ENCODE results near the gene ZNF239. TPM values are rescaled to one million over a fixed set of nuclear protein-coding genes. Genes with fewer than 3 reads are reported as not detected.
"Not testable (repeated sequence)": the region's sequence is repeated elsewhere in the genome, so short reads cannot be mapped to it uniquely, and the experiment has no call there.

The ZNF239 gene
- polyA plus RNA-seq, 2 of the 4 experiments (the other 2 are of a cell fraction), result 3.2 to 4.7 TPM

GRCh38 chr10:43557214-43557613 is 17.2 kb downstream of the ZNF239 start:
- POLR2A ChIA-PET, result no interaction called here
- TF ChIP-seq POLR2AphosphoS2 (conservative IDR thresholded peaks at IDR 0.05; ENCODE audit: low read length), result no peak
- TF ChIP-seq ZC3H11A (IDR thresholded peaks at IDR 0.05), result no peak
- TF ChIP-seq CBX2 (IDR thresholded peaks at IDR 0.05; ENCODE audit: borderline replicate concordance, low read depth), result no peak
- TF ChIP-seq MYC (IDR thresholded peaks at IDR 0.05; ENCODE audit: borderline replicate concordance, low read length), result no peak
- TF ChIP-seq, protein P1, sequence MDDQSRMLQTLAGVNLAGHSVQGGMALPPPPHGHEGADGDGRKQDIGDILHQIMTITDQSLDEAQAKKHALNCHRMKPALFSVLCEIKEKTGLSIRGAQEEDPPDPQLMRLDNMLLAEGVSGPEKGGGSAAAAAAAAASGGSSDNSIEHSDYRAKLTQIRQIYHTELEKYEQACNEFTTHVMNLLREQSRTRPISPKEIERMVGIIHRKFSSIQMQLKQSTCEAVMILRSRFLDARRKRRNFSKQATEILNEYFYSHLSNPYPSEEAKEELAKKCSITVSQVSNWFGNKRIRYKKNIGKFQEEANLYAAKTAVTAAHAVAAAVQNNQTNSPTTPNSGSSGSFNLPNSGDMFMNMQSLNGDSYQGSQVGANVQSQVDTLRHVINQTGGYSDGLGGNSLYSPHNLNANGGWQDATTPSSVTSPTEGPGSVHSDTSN (IDR thresholded peaks at IDR 0.05), result no peak
- TF ChIP-seq, protein P2, sequence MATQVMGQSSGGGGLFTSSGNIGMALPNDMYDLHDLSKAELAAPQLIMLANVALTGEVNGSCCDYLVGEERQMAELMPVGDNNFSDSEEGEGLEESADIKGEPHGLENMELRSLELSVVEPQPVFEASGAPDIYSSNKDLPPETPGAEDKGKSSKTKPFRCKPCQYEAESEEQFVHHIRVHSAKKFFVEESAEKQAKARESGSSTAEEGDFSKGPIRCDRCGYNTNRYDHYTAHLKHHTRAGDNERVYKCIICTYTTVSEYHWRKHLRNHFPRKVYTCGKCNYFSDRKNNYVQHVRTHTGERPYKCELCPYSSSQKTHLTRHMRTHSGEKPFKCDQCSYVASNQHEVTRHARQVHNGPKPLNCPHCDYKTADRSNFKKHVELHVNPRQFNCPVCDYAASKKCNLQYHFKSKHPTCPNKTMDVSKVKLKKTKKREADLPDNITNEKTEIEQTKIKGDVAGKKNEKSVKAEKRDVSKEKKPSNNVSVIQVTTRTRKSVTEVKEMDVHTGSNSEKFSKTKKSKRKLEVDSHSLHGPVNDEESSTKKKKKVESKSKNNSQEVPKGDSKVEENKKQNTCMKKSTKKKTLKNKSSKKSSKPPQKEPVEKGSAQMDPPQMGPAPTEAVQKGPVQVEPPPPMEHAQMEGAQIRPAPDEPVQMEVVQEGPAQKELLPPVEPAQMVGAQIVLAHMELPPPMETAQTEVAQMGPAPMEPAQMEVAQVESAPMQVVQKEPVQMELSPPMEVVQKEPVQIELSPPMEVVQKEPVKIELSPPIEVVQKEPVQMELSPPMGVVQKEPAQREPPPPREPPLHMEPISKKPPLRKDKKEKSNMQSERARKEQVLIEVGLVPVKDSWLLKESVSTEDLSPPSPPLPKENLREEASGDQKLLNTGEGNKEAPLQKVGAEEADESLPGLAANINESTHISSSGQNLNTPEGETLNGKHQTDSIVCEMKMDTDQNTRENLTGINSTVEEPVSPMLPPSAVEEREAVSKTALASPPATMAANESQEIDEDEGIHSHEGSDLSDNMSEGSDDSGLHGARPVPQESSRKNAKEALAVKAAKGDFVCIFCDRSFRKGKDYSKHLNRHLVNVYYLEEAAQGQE (IDR thresholded peaks at IDR 0.05), result no peak
- TF ChIP-seq NR3C1 (IDR thresholded peaks at IDR 0.05), result no peak
- TF ChIP-seq RFX5 (IDR thresholded peaks at IDR 0.05), result no peak
- TF ChIP-seq ZFP36 (IDR thresholded peaks at IDR 0.05; ENCODE audit: borderline replicate concordance, partially characterized antibody), result no peak
- TF ChIP-seq NPAS2 (CRISPR knock-in tag; IDR thresholded peaks at IDR 0.05; ENCODE audit: borderline replicate concordance), result no peak
- no peak for TF ChIP-seq RAD21 (conservative IDR thresholded peaks at IDR 0.05 in 1 of 2, IDR thresholded peaks at IDR 0.05 in 1 of 2)
- TF ChIP-seq, protein P3, sequence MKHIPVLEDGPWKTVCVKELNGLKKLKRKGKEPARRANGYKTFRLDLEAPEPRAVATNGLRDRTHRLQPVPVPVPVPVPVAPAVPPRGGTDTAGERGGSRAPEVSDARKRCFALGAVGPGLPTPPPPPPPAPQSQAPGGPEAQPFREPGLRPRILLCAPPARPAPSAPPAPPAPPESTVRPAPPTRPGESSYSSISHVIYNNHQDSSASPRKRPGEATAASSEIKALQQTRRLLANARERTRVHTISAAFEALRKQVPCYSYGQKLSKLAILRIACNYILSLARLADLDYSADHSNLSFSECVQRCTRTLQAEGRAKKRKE (CRISPR knock-in tag; IDR thresholded peaks at IDR 0.05; ENCODE audit: low read depth), result no peak
- no peak for TF ChIP-seq EHF (CRISPR knock-in tag; IDR thresholded peaks at IDR 0.05)
- no peak for TF ChIP-seq HOXB13 (CRISPR knock-in tag; IDR thresholded peaks at IDR 0.05; ENCODE audit: low read depth)
- TF ChIP-seq HEYL (CRISPR knock-in tag; IDR thresholded peaks at IDR 0.05), result no peak
- TF ChIP-seq EP300 (IDR thresholded peaks at IDR 0.05), result no peak
- no peak for TF ChIP-seq TFCP2L1 (CRISPR knock-in tag; IDR thresholded peaks at IDR 0.05)
- TF ChIP-seq RCOR1 (IDR thresholded peaks at IDR 0.05; ENCODE audit: low read depth, low read length), result no peak
- 47% methylated on average over 4 of the region's 4 CpGs for WGBS (ENCODE audit: missing lambda C conversion rate)
- peaks cover 74% of the 10 kb centered on the region for H3K9me3 ChIP-seq
- H3K4me3 ChIP-seq, result no peak overlapping the region
- H3K4me2 ChIP-seq, result no peak overlapping the region
- no peak for FAIRE-seq
- CTCF ChIA-PET, result no interaction called here
- no peaks in the 10 kb centered on the region for H3K4me1 ChIP-seq
- ATAC-seq, result no peak
- no peak overlapping the region for H3K27ac ChIP-seq
- no peak for DNase-seq (ENCODE audit: low read depth in 1 of 2, low spot score in 1 of 2)

- FAIRE-seq; H3K9me3 ChIP-seq; ATAC-seq; H3K4me3 ChIP-seq; CTCF ChIA-PET; H3K4me1 ChIP-seq; H3K27ac ChIP-seq; H3K4me2 ChIP-seq; POLR2A ChIA-PET; DNase-seq (ENCODE audit: low read depth in 1 of 2, low spot score in 1 of 2): not testable (repeated sequence)
- 48% methylated on average over 9 of the region's 11 CpGs for WGBS (ENCODE audit: missing lambda C conversion rate)
Observed at GRCh38 chr10:43543746-43544145, 30.7 kb downstream of the ZNF239 start.
